Measurements from ENCODE around the gene TFCP2L1. TPM values are rescaled to one million over a fixed set of nuclear protein-coding genes. Genes with fewer than 3 reads are reported as not detected.

Gene TFCP2L1
- total RNA-seq, 1 donor from 2014 or later, result not detected

- TF ChIP-seq CTCF (IDR thresholded peaks at IDR 0.05), result no peak
- H3K4me3 Mint-ChIP-seq (ENCODE audit: unreplicated experiment), result peak overlapping the region; percentile 53
- H3K27me3 Mint-ChIP-seq (ENCODE audit: unreplicated experiment), result peaks cover 66% of the 10 kb centered on the region
- H3K36me3 Mint-ChIP-seq (ENCODE audit: unreplicated experiment), result no peaks in the 10 kb centered on the region
- no peaks in the 10 kb centered on the region for H3K9me3 Mint-ChIP-seq (ENCODE audit: unreplicated experiment)
- DNase-seq (ENCODE audit: extremely low spot score, unreplicated experiment), result peak; percentile 21
- H3K27ac Mint-ChIP-seq (ENCODE audit: unreplicated experiment), result no peak overlapping the region
- H3K4me1 Mint-ChIP-seq (ENCODE audit: unreplicated experiment), result peaks cover 9% of the 10 kb centered on the region
These were observed 1.1 kb downstream of the TFCP2L1 start for GRCh38 chr2:121283670-121284462.

GRCh38 chr2:121282800-121283385 is 2.1 kb downstream of the TFCP2L1 start:
- no peak for TF ChIP-seq CTCF (IDR thresholded peaks at IDR 0.05)
- Mint-ChIP-seq H3K4me1 (ENCODE audit: unreplicated experiment) (peaks cover 9% of the 10 kb centered on the region), H3K27ac (ENCODE audit: unreplicated experiment) (no peak overlapping the region), H3K4me3 (ENCODE audit: unreplicated experiment) (no peak overlapping the region), H3K27me3 (ENCODE audit: unreplicated experiment) (peaks cover 65% of the 10 kb centered on the region), H3K36me3 (ENCODE audit: unreplicated experiment) (no peaks in the 10 kb centered on the region), H3K9me3 (ENCODE audit: unreplicated experiment) (no peaks in the 10 kb centered on the region)
- no peak for DNase-seq (ENCODE audit: extremely low spot score, unreplicated experiment)

- TF ChIP-seq CTCF (IDR thresholded peaks at IDR 0.05), result no peak
- H3K27ac Mint-ChIP-seq (ENCODE audit: unreplicated experiment), result no peak overlapping the region
- H3K9me3 Mint-ChIP-seq (ENCODE audit: unreplicated experiment), result no peaks in the 10 kb centered on the region
- no peak for DNase-seq (ENCODE audit: extremely low spot score, unreplicated experiment)
- peaks cover 9% of the 10 kb centered on the region for H3K4me1 Mint-ChIP-seq (ENCODE audit: unreplicated experiment)
- peaks cover 64% of the 10 kb centered on the region for H3K27me3 Mint-ChIP-seq (ENCODE audit: unreplicated experiment)
- no peak overlapping the region for H3K4me3 Mint-ChIP-seq (ENCODE audit: unreplicated experiment)
- H3K36me3 Mint-ChIP-seq (ENCODE audit: unreplicated experiment), result no peaks in the 10 kb centered on the region
These were observed 3.3 kb downstream of the TFCP2L1 start for GRCh38 chr2:121281694-121282093.

GRCh38 chr2:121281107-121281506 is 3.9 kb downstream of the TFCP2L1 start:
- H3K9me3 Mint-ChIP-seq (ENCODE audit: unreplicated experiment), result no peaks in the 10 kb centered on the region
- no peak for DNase-seq (ENCODE audit: extremely low spot score, unreplicated experiment)
- TF ChIP-seq CTCF (IDR thresholded peaks at IDR 0.05), result no peak
- no peak overlapping the region for H3K4me3 Mint-ChIP-seq (ENCODE audit: unreplicated experiment)
- no peak overlapping the region for H3K27ac Mint-ChIP-seq (ENCODE audit: unreplicated experiment)
- H3K4me1 Mint-ChIP-seq (ENCODE audit: unreplicated experiment), result peaks cover 9% of the 10 kb centered on the region
- peaks cover 64% of the 10 kb centered on the region for H3K27me3 Mint-ChIP-seq (ENCODE audit: unreplicated experiment)
- H3K36me3 Mint-ChIP-seq (ENCODE audit: unreplicated experiment), result no peaks in the 10 kb centered on the region

GRCh38 chr2:121279476-121280220 is 5.4 kb downstream of the TFCP2L1 start:
- H3K27ac Mint-ChIP-seq (ENCODE audit: unreplicated experiment), result no peak overlapping the region
- no peak for TF ChIP-seq CTCF (IDR thresholded peaks at IDR 0.05)
- H3K4me3 Mint-ChIP-seq (ENCODE audit: unreplicated experiment), result no peak overlapping the region
- no peaks in the 10 kb centered on the region for H3K9me3 Mint-ChIP-seq (ENCODE audit: unreplicated experiment)
- H3K4me1 Mint-ChIP-seq (ENCODE audit: unreplicated experiment), result peaks cover 6% of the 10 kb centered on the region
- H3K36me3 Mint-ChIP-seq (ENCODE audit: unreplicated experiment), result no peaks in the 10 kb centered on the region
- H3K27me3 Mint-ChIP-seq (ENCODE audit: unreplicated experiment), result peaks cover 62% of the 10 kb centered on the region
- DNase-seq (ENCODE audit: extremely low spot score, unreplicated experiment), result no peak
